HepG2 (cell line): Measurements from ENCODE around the gene MAN2A2. TPM values are rescaled to one million over a fixed set of nuclear protein-coding genes. Genes with fewer than 3 reads are reported as not detected.

ENCODE experiments used
- FOXK1 ChIP-seq: sonication (generic); formaldehyde crosslinking; IDR thresholded peaks from 2 replicates; pipeline ENCODE4 v1.4.0; 2020; ENCODE audit warnings: low read depth, missing genetic modification reagents, borderline replicate concordance
- HES4 ChIP-seq: sonication (generic); formaldehyde crosslinking; IDR thresholded peaks from 2 replicates; pipeline ENCODE4 v1.9.0; 2021; ENCODE audit warnings: mild to moderate bottlenecking, missing genetic modification reagents, borderline replicate concordance
- HIVEP1 ChIP-seq: sonication (generic); formaldehyde crosslinking; IDR thresholded peaks from 2 replicates; pipeline ENCODE4 v1.4.0; 2020; ENCODE audit warnings: mild to moderate bottlenecking, missing genetic modification reagents
- ISX ChIP-seq: sonication (generic); formaldehyde crosslinking; conservative IDR thresholded peaks from 2 replicates; pipeline ENCODE4 v1.5.0; 2020; ENCODE audit warnings: missing genetic modification reagents
- NFIB ChIP-seq: sonication (generic); formaldehyde crosslinking; IDR thresholded peaks from 2 replicates; pipeline ENCODE4 v1.9.0; 2021; ENCODE audit warnings: missing genetic modification reagents, mild to moderate bottlenecking, borderline replicate concordance
- PAX8 ChIP-seq: sonication (generic); formaldehyde crosslinking; IDR thresholded peaks from 2 replicates; pipeline ENCODE4 v1.8.0; 2022; ENCODE audit warnings: mild to moderate bottlenecking, missing genetic modification reagents, borderline replicate concordance
- PHF8 ChIP-seq: sonication (generic); formaldehyde crosslinking; IDR thresholded peaks from 2 replicates; pipeline ENCODE4 v1.5.0; 2020; ENCODE audit warnings: missing genetic modification reagents
- RAD51 ChIP-seq: fragments of 450-650 bp; IDR thresholded peaks from 2 replicates; pipeline ENCODE4 v1.6.1; 2016; ENCODE audit warnings: borderline replicate concordance
- REXO4 ChIP-seq: sonication (generic); formaldehyde crosslinking; IDR thresholded peaks from 2 replicates; pipeline ENCODE4 v1.8.0; 2022; ENCODE audit warnings: missing genetic modification reagents, mild to moderate bottlenecking, borderline replicate concordance
- SAP130 ChIP-seq: IDR thresholded peaks from 2 replicates; pipeline ENCODE4 v1.6.1; 2016; ENCODE audit warnings: low read depth
- SP1 ChIP-seq, 2 experiments: fragments of 450-650 bp in 1 of 2; sonication (generic) in 1 of 2; formaldehyde crosslinking in 1 of 2; IDR thresholded peaks; 2 replicates each; pipeline versions ENCODE4 v1.4.0 to v1.6.1; 2016 to 2020; ENCODE audit warnings: missing genetic modification reagents in 1 of 2
- TBX2 ChIP-seq: sonication (generic); formaldehyde crosslinking; IDR thresholded peaks from 2 replicates; pipeline ENCODE4 v1.5.0; 2020; ENCODE audit warnings: missing genetic modification reagents, mild to moderate bottlenecking, borderline replicate concordance
- TCF7L2 ChIP-seq: IDR thresholded peaks from 2 replicates; pipeline ENCODE4 v1.6.1; 2011; ENCODE audit warnings: mild to moderate bottlenecking, low read depth, low read length, moderate library complexity
- ZGPAT ChIP-seq: IDR thresholded peaks from 2 replicates; pipeline ENCODE4 v1.6.1; 2016; ENCODE audit warnings: mild to moderate bottlenecking
- ZNF280B ChIP-seq: sonication (generic); formaldehyde crosslinking; IDR thresholded peaks from 2 replicates; pipeline ENCODE4 v1.5.0; 2020; ENCODE audit warnings: missing genetic modification reagents, mild to moderate bottlenecking, borderline replicate concordance
- ZNF337 ChIP-seq: sonication (generic); formaldehyde crosslinking; IDR thresholded peaks from 2 replicates; pipeline ENCODE4 v1.5.1; 2020; ENCODE audit warnings: missing genetic modification reagents, low read depth, mild to moderate bottlenecking, borderline replicate concordance
- ZNF512B ChIP-seq: sonication (generic); formaldehyde crosslinking; IDR thresholded peaks from 2 replicates; pipeline ENCODE4 v1.5.1; 2020; ENCODE audit warnings: missing genetic modification reagents, mild to moderate bottlenecking, borderline replicate concordance
- ZNF607 ChIP-seq: sonication (generic); formaldehyde crosslinking; IDR thresholded peaks from 2 replicates; pipeline ENCODE4 v1.5.1; 2020; ENCODE audit warnings: missing genetic modification reagents, mild to moderate bottlenecking, borderline replicate concordance
- ZNF644 ChIP-seq: IDR thresholded peaks from 2 replicates; pipeline ENCODE4 v1.6.1; 2016; ENCODE audit warnings: low read depth
- ZNF746 ChIP-seq: sonication (generic); formaldehyde crosslinking; IDR thresholded peaks from 2 replicates; pipeline ENCODE4 v1.8.0; 2022; ENCODE audit warnings: mild to moderate bottlenecking, missing genetic modification reagents
- ZNF780A ChIP-seq: sonication (generic); formaldehyde crosslinking; IDR thresholded peaks from 2 replicates; pipeline ENCODE4 v1.8.0; 2022; ENCODE audit warnings: mild to moderate bottlenecking, missing genetic modification reagents, moderate library complexity
- ZSCAN25 ChIP-seq: sonication (generic); formaldehyde crosslinking; IDR thresholded peaks from 2 replicates; pipeline ENCODE4 v1.8.0; 2022; ENCODE audit warnings: mild to moderate bottlenecking, missing genetic modification reagents
- ZSCAN9 ChIP-seq: IDR thresholded peaks from 2 replicates; pipeline ENCODE4 v1.6.1; 2016; ENCODE audit warnings: borderline replicate concordance
- polyA plus RNA-seq, 8 experiments: library from polyadenylated mRNA; depleted of rRNA in 3 of 8; stranded (reverse) in 7 of 8; unstranded in 1 of 8; fragments of >200 nt; fragmentation: Illumina TruSeq in 4 of 8; extraction: Trizol in 4 of 8; gene quantifications; 2 replicates each; pipeline versions ENCODE4 v1.2.1 to v1.2.3, GENCODE V29; 2011 to 2016; ENCODE audit warnings: low read depth in 4 of 8, missing spikeins in 1 of 8, mixed read lengths in 1 of 8; ENCODE audit not compliant: insufficient read depth in 1 of 8
- total RNA-seq, 5 experiments: library from RNA; depleted of rRNA; stranded (reverse); fragments of >200 nt; fragmentation: Illumina TruSeq; extraction: Trizol; gene quantifications; 2 replicates each; pipeline ENCODE4 v1.2.3, GENCODE V29; 2016; ENCODE audit warnings: low read depth in 1 of 5

MAN2A2 gene
- total and polyA plus RNA-seq, 2 of the 13 experiments (the other 11 are each of a cell fraction or from before 2014, with no cell fraction given) = 17.5 to 51.5 TPM

DNA sequence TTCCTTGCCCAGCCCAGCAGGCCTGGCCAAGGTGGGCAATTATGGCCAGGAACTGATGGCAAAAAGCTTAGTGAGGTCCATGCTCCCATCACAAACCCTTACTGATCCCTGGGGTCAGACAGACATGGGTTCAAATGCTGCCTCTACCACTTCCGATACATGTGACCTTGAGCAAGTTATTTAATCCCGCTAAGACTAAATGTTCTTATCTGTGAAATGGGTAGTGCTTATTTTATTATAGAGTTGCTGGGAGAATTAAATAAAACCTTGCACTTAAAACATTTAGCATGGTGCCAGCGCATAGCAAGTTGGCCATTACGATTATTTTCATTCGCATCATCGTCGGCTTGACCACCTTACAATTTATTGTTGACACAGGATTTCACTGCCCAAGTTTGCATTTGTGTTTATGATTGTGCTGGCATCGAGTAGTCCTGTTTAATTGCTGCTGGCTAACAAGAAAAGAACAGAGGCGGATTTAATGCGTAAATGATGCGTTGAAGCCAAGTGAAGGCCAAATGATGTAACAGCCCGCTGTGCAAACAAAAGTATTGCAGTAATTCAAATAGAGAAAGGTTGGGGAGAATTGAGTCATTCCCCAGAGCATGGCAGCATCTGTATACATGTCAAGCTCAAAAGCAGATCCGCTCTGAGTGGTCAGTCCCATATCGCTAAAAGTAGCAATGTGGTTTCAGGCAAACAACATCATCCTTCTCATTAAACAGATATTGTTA, 42.0 kb upstream of the MAN2A2 start (continued):
- TF ChIP-seq ZNF280B (CRISPR knock-in tag) (no peak), PAX8 (CRISPR knock-in tag) (no peak), NFIB (CRISPR knock-in tag) (no peak), PHF8 (no peak), ISX (CRISPR knock-in tag) (no peak), SP1 (IDR thresholded peaks at IDR 0.05) (no peak), SP1 (CRISPR knock-in tag; IDR thresholded peaks at IDR 0.05) (no peak), RAD51 (no peak), ZGPAT (CRISPR knock-in tag) (peak; percentile 83), REXO4 (no peak), ZNF337 (CRISPR knock-in tag) (no peak), ZNF746 (CRISPR knock-in tag) (no peak), ZNF780A (CRISPR knock-in tag) (peak; percentile 58; the same call in 1 of the 2 replicates), ZSCAN25 (no peak), TCF7L2 (no peak; the same call in 1 of the 2 replicates), ZNF644 (CRISPR knock-in tag) (peak; percentile 80), TBX2 (CRISPR knock-in tag) (peak; percentile 70; the same call in 1 of the 2 replicates), HES4 (CRISPR knock-in tag) (no peak), HIVEP1 (CRISPR knock-in tag) (no peak), SAP130 (CRISPR knock-in tag) (peak; percentile 89), ZSCAN9 (CRISPR knock-in tag) (peak; percentile 72; the same call in 1 of the 2 replicates), FOXK1 (CRISPR knock-in tag) (peak; percentile 87; the same call in 1 of the 2 replicates), ZNF607 (CRISPR knock-in tag) (0 out of 2 replicates have a peak, but pooled peaks have one; percentile 23), ZNF512B (CRISPR knock-in tag) (no peak)
